Pancreas (tissue), 10 donors: ENCODE results near the gene NPNT. TPM values are rescaled to one million over a fixed set of nuclear protein-coding genes. Genes with fewer than 3 reads are reported as not detected.

Experiments
- ATAC-seq, 4 donors: fragments of 200-7000 bp; cut with Tn5 transposase; one replicate each; pipeline versions ENCODE4 v1.8.0 to v1.9.1; 2020; ENCODE audit warnings: mild to moderate bottlenecking in 4 of 4, moderate library complexity in 4 of 4
- DNase-seq, 6 donors: peaks; one replicate each; pipeline ENCODE4 v3.0.0-alpha.2; 2020
- FAIRE-seq: peaks from 2 replicates; lab custom pipeline; 2012; peaks lifted over from hg19 to GRCh38; lab: Jason Lieb, UNC
- H3K27ac ChIP-seq, 4 donors: fragments of 200-600 bp; sonication (generic); 1 replicate in 3 of 4; 2 replicates in 1 of 4; pipeline versions ENCODE4 v1.5.0 to v1.8.0; 2020
- H3K27me3 ChIP-seq, 4 donors: fragments of 200-600 bp; one replicate each; pipeline ENCODE4 v1.8.0; 2021
- H3K36me3 ChIP-seq, 3 donors: fragments of 200-600 bp; sonication (generic) in 1 of 3; one replicate each; pipeline versions ENCODE4 v1.5.0 to v1.8.0; 2020 to 2021
- H3K4me1 ChIP-seq, 3 donors: fragments of 200-600 bp; one replicate each; pipeline ENCODE4 v1.8.0; 2021
- H3K4me3 ChIP-seq, 4 donors: fragments of 200-600 bp; sonication (generic) in 2 of 4; one replicate each; pipeline versions ENCODE4 v1.5.0 to v1.8.0; 2020 to 2021
- H3K9me3 ChIP-seq, 4 donors: fragments of 200-600 bp; one replicate each; pipeline ENCODE4 v1.8.0; 2021
- CTCF ChIP-seq, 4 donors: fragments of 200-600 bp; sonication (generic) in 3 of 4; IDR thresholded peaks; one replicate each; pipeline versions ENCODE4 v1.5.0 to v1.8.0; 2021; ENCODE audit warnings: antibody characterized with exemption in 4 of 4
- WGBS, 2 donors: extraction: QIAGEN DNeasy Blood & Tissue Kit; methylation state at CpG; one replicate each; pipeline ENCODE4 v1.1.7; 2013; 5-methylcytosine and 5-hydroxymethylcytosine counted together
- intact Hi-C, 3 donors: fragments of 100-400 bp; cut with DNase I; formaldehyde crosslinking; loops; one replicate each; pipeline versions ENCODE4 v1.11.1 to v1.14.2; 2022
- polyA plus RNA-seq, 2 donors: library from polyadenylated mRNA; stranded (reverse); fragments of 200-250 nt; gene quantifications; one replicate each; pipeline ENCODE4 v1.2.3, GENCODE V29; 2013
- total RNA-seq, 6 donors: library from RNA; stranded (reverse); fragmentation: NEBNext Ultra II Directional in 4 of 6; extraction: Animal tissue kit (Norgen Biotek cat#: 25700) in 4 of 6; gene quantifications; one replicate each; pipeline versions ENCODE4 v1.2.1 to v1.2.4, GENCODE V29; 2021 to 2023
- donor health status: healthy with polysubstance abuse.
- donor health status: DM: no; HTN: no; CAD: no; lungs with moderate emphysema.
- donor health status: DM: no; HTN: no; CAD: no.
- donor health status: control.
- donor health status: control.
- donor health status: Bipolar disorder and iron deficiency.
- donor health status: DM: yes; HTN: yes; CAD: no.
- donor health status: DM: no; HTN: no; CAD: no.
- donor health status: DM: no; HTN: no; CAD: no.
- donor health status: DM: yes; HTN: yes; CAD: no.

NPNT gene
- total and polyA plus RNA-seq, 8 donors = 17.2 to 63.8 (median 33.7) TPM

DNA sequence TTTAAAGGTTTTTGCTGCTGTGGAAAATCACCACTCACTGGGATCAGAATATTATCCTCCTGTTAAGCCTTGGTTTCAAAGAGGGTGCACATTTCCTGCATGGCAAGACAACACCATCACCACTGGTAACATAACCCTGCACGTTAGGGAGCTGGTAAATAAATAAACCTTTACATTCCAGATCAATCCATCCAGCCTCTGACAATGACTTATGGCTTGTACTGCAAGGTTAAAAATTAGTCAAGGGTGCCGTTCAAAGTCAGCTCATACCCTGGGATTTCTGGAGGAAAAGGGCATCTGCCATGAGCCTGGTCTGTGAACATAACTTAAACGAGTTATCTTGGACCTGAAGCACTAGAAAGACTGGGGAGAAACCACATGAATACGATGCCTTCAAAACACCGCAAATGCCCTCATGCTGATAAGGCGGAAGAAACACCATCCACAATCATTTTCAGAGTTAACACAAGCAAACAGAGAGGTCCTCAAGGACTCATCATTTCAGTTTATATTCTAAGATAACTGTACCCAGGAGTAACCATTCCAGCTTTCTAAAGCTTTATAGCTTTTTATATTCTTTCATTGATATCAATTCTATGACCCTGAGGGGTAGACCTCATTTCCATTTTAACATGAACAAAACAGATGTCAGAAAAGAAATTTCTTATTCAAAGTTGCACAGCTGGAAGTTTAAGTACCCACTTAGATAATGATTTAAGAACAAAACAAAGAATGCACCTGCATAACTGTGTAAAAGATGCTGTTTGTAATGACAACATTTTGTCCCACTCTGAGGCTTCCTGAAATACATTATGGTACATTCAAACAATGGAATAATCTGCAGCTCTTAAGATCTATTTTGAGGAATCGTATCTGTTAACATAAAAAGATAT lies 103.1 kb downstream of the NPNT start:
- no peaks in the 10 kb centered on the region for H3K36me3 ChIP-seq
- no peaks in the 10 kb centered on the region for H3K27me3 ChIP-seq
- no peaks in the 10 kb centered on the region for H3K4me1 ChIP-seq
- DNase-seq (no peak), ATAC-seq (peak in 2 of 4 donors; percentile 60 to 72), FAIRE-seq (no peak)
- H3K4me3 ChIP-seq = no peak overlapping the region
- H3K9me3 ChIP-seq = no peaks in the 10 kb centered on the region
- H3K27ac ChIP-seq = peak overlapping the region in 1 of 4 donors; percentile 9
- 21% methylated on average over 7 of the region's 7 CpGs for WGBS, 2 donors
- no peak for TF ChIP-seq CTCF (IDR thresholded peaks at IDR 0.05)
- intact Hi-C loops = no loop called here

DNA sequence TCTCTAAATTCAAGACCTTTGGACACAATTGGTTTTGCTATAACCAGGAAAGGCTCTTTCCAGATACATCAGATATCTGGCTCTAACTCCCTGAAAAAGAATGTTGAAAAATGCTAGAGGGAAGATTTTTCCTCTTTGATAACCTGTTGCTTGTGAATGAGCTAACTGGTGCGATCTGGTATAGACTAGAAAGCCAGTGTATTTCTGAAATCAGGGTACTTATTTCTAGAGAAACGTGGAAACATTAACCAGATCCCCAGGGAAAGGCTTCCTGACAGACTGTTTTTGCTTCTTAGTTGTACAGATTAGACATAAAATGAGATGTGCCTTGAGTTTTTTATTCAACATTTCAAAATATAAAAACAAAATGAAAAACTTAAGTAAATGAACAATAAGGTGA lies 107.7 kb downstream of the NPNT start:
- no peak overlapping the region for H3K27ac ChIP-seq
- H3K36me3 ChIP-seq = no peaks in the 10 kb centered on the region
- FAIRE-seq (no peak), DNase-seq (no peak), ATAC-seq (peak in 2 of 4 donors; percentile 44 to 58)
- no peaks in the 10 kb centered on the region for H3K4me1 ChIP-seq
- intact Hi-C loops = no loop called here
- no peak overlapping the region for H3K4me3 ChIP-seq
- no peaks in the 10 kb centered on the region for H3K9me3 ChIP-seq
- no peaks in the 10 kb centered on the region for H3K27me3 ChIP-seq
- TF ChIP-seq CTCF (IDR thresholded peaks at IDR 0.05) = no peak
- WGBS, 2 donors = 32 to 39% methylated on average over 2 of the region's 2 CpGs

DNA sequence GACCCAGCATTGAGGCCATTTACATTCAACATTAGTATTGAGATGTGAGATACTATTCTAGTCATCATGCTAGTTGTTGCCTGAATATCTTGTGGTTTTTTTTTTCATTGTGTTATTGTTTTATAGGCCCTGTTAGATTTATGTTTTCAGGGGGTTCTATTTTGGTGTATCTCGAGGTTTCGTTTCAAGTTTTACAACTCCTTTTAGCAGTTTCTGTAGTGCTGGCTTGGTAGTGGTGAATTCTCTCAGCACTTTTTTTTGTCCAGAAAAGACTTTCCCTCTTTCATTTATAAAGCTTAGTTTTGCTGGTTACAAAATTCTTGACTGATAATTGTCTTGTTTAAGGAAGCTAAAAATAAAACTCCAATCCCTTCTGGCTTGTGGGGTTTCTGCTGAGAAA lies 115.5 kb downstream of the NPNT start:
- WGBS, 2 donors = 74 to 79% methylated on average over 2 of the region's 2 CpGs
- H3K27me3 ChIP-seq = no peaks in the 10 kb centered on the region
- ATAC-seq (no peak), DNase-seq (no peak), FAIRE-seq (no peak)
- TF ChIP-seq CTCF (IDR thresholded peaks at IDR 0.05) = no peak
- H3K27ac ChIP-seq = no peak overlapping the region
- no peaks in the 10 kb centered on the region for H3K9me3 ChIP-seq
- H3K4me3 ChIP-seq = no peak overlapping the region
- H3K36me3 ChIP-seq = no peaks in the 10 kb centered on the region
- intact Hi-C loops = no loop called here
- no peaks in the 10 kb centered on the region for H3K4me1 ChIP-seq

- ATAC-seq (no peak), FAIRE-seq (no peak), DNase-seq (no peak)
- TF ChIP-seq CTCF (IDR thresholded peaks at IDR 0.05) = no peak
- H3K36me3 ChIP-seq = no peaks in the 10 kb centered on the region
- 97 to 98% methylated on average over 1 of the region's 1 CpG for WGBS, 2 donors
- intact Hi-C loops = no loop called here
- no peaks in the 10 kb centered on the region for H3K4me1 ChIP-seq
- no peaks in the 10 kb centered on the region for H3K27me3 ChIP-seq
- no peaks in the 10 kb centered on the region for H3K9me3 ChIP-seq
- no peak overlapping the region for H3K4me3 ChIP-seq
- no peak overlapping the region for H3K27ac ChIP-seq
Observed at GRCh38 chr4:106011387-106011786, 116.1 kb downstream of the NPNT start.

GRCh38 chr4:106017975-106018374 lies 122.7 kb downstream of the NPNT start:
- no peaks in the 10 kb centered on the region for H3K4me1 ChIP-seq
- no peak for ATAC-seq
- FAIRE-seq = no peak
- TF ChIP-seq CTCF (IDR thresholded peaks at IDR 0.05) = no peak
- H3K27me3 ChIP-seq = no peaks in the 10 kb centered on the region
- intact Hi-C loops = no loop called here
- no peaks in the 10 kb centered on the region for H3K36me3 ChIP-seq
- H3K9me3 ChIP-seq = no peaks in the 10 kb centered on the region
- DNase-seq = no peak
- H3K27ac ChIP-seq = no peak overlapping the region
- WGBS, 2 donors = 79 to 82% methylated on average over 5 of the region's 5 CpGs
- H3K4me3 ChIP-seq = no peak overlapping the region
